ENCODE data around the gene TBCK. TPM values are rescaled to one million over a fixed set of nuclear protein-coding genes. Genes with fewer than 3 reads are reported as not detected.

TBCK gene
- total RNA-seq, 2 experiments from 2014 or later: 46.5 to 46.9 TPM

DNA sequence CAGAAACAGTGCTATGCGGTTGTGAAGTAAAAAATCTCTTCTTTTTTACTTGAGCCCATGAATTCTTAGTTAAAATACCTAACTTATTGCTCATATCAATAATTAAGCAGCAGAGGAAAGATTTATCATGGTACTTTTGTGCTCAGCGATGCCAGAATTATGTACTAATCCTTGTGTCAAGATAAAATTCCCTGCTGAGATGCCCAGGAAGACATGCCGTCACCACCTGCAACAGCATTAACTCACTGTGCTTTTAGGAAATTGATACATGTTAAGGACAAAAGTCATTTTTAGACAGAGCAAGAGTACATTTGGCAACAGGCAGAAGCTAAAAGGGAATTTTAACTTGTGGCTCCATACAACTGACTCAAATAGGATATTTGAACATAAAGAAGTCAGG, 281.8 kb downstream of the TBCK start:
- Histone ChIP-seq H2AFZ (ENCODE audit: low read length) (no peak overlapping the region), H3K27ac (ENCODE audit: low read depth, low read length, poor library complexity, severe bottlenecking) (no peak overlapping the region), H3K4me3 (ENCODE audit: low read depth, low read length, poor library complexity, severe bottlenecking) (no peak overlapping the region), H3K79me2 (ENCODE audit: insufficient read depth, low read depth, low read length) (no peaks in the 10 kb centered on the region), H3K4me1 (ENCODE audit: insufficient read depth, low read length, poor library complexity, severe bottlenecking) (no peaks in the 10 kb centered on the region), H3K36me3 (ENCODE audit: insufficient read depth, low read length) (no peaks in the 10 kb centered on the region), H4K20me1 (ENCODE audit: insufficient read depth, low read length) (no peaks in the 10 kb centered on the region), H3K9me2 (ENCODE audit: insufficient read depth, low read length) (no peaks in the 10 kb centered on the region), H3K4me2 (ENCODE audit: low read length) (no peak overlapping the region), H3K9me3 (ENCODE audit: low read length) (no peaks in the 10 kb centered on the region)
- ChIA-PET CTCF (ENCODE audit: unreplicated experiment) (no interaction called here), POLR2A (no interaction called here)
- TF ChIP-seq EZH2phosphoT487 (IDR thresholded peaks at IDR 0.05; ENCODE audit: borderline replicate concordance, low read depth, low read length) (no peak), CTCF (conservative IDR thresholded peaks at IDR 0.05; ENCODE audit: low read length) (no peak)
- no TSS peak for BruUV-seq (replicated peaks)
- intact Hi-C loops (cut with micrococcal nuclease; ENCODE audit: unreplicated experiment): no loop called here
- DNase-seq (ENCODE audit: low spot score): no peak

DNA sequence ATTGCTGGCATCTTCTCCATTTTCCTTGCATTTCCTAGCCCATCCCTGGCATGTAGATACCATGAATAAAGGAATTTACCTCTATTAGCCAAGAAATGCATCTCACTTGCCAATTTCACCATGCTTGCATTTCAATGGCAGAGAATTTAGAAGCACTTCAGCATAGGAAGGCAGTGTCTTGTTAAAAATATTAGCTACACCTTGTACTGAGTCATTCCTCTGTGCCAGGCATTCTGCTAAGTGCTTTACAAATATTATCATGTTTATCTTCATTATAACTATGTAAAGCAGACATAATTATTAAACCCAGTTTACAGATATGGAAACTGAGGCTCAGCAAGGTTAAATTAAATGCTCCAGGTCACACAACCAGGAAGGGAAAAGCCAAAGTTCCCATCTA, 282.5 kb downstream of the TBCK start:
- Histone ChIP-seq H3K27ac (ENCODE audit: low read depth, low read length, poor library complexity, severe bottlenecking) (no peak overlapping the region), H3K36me3 (ENCODE audit: insufficient read depth, low read length) (no peaks in the 10 kb centered on the region), H3K4me3 (ENCODE audit: low read depth, low read length, poor library complexity, severe bottlenecking) (no peak overlapping the region), H3K4me2 (ENCODE audit: low read length) (no peak overlapping the region), H2AFZ (ENCODE audit: low read length) (no peak overlapping the region), H3K9me2 (ENCODE audit: insufficient read depth, low read length) (no peaks in the 10 kb centered on the region), H3K79me2 (ENCODE audit: insufficient read depth, low read depth, low read length) (no peaks in the 10 kb centered on the region), H3K4me1 (ENCODE audit: insufficient read depth, low read length, poor library complexity, severe bottlenecking) (no peaks in the 10 kb centered on the region), H3K9me3 (ENCODE audit: low read length) (no peaks in the 10 kb centered on the region), H4K20me1 (ENCODE audit: insufficient read depth, low read length) (no peaks in the 10 kb centered on the region)
- TF ChIP-seq EZH2phosphoT487 (IDR thresholded peaks at IDR 0.05; ENCODE audit: borderline replicate concordance, low read depth, low read length) (no peak), CTCF (conservative IDR thresholded peaks at IDR 0.05; ENCODE audit: low read length) (no peak)
- no TSS peak for BruUV-seq (replicated peaks)
- intact Hi-C loops (cut with micrococcal nuclease; ENCODE audit: unreplicated experiment): no loop called here
- POLR2A ChIA-PET: no interaction called here
- DNase-seq (ENCODE audit: low spot score): no peak
- CTCF ChIA-PET (ENCODE audit: unreplicated experiment): no interaction called here

GRCh38 chr4:106032851-106033286, 283.1 kb downstream of the TBCK start:
- H3K4me2 ChIP-seq (ENCODE audit: low read length): no peak overlapping the region
- DNase-seq (ENCODE audit: low spot score): no peak
- no peak overlapping the region for H3K4me3 ChIP-seq (ENCODE audit: low read depth, low read length, poor library complexity, severe bottlenecking)
- intact Hi-C loops (cut with micrococcal nuclease; ENCODE audit: unreplicated experiment): no loop called here
- H3K27ac ChIP-seq (ENCODE audit: low read depth, low read length, poor library complexity, severe bottlenecking): no peak overlapping the region
- no peaks in the 10 kb centered on the region for H4K20me1 ChIP-seq (ENCODE audit: insufficient read depth, low read length)
- TF ChIP-seq EZH2phosphoT487 (IDR thresholded peaks at IDR 0.05; ENCODE audit: borderline replicate concordance, low read depth, low read length) (no peak), CTCF (conservative IDR thresholded peaks at IDR 0.05; ENCODE audit: low read length) (no peak)
- POLR2A ChIA-PET: interaction anchor here (0.9 kb wide), 1 partner anchor 22 kb away, joined by 3 read pairs; no protein-coding TSS in a partner anchor
- no peaks in the 10 kb centered on the region for H3K36me3 ChIP-seq (ENCODE audit: insufficient read depth, low read length)
- H2AFZ ChIP-seq (ENCODE audit: low read length): no peak overlapping the region
- no peaks in the 10 kb centered on the region for H3K9me2 ChIP-seq (ENCODE audit: insufficient read depth, low read length)
- no peaks in the 10 kb centered on the region for H3K79me2 ChIP-seq (ENCODE audit: insufficient read depth, low read depth, low read length)
- no TSS peak for BruUV-seq (replicated peaks)
- no peaks in the 10 kb centered on the region for H3K9me3 ChIP-seq (ENCODE audit: low read length)
- CTCF ChIA-PET (ENCODE audit: unreplicated experiment): no interaction called here
- H3K4me1 ChIP-seq (ENCODE audit: insufficient read depth, low read length, poor library complexity, severe bottlenecking): no peaks in the 10 kb centered on the region

Measured in OCI-LY7 (cell line).